A673 (cell line): ENCODE measurements around the gene ALG8.

ENCODE experiments used
- EZH2 ChIP-seq: fragments of 200-600 bp; sonication (generic); IDR thresholded peaks from 2 replicates; pipeline ENCODE4 v1.6.1; 2017; ENCODE audit warnings: borderline replicate concordance, low read depth, mild to moderate bottlenecking, mixed read lengths, antibody characterized with exemption, low read length; ENCODE audit not compliant: poor library complexity, severe bottlenecking
- TF ChIP-seq, protein P1 (sequence below): fragments of 300-800, 200-600 bp; sonication (generic); conservative IDR thresholded peaks from 2 replicates; pipeline ENCODE4 v1.5.1; 2017; ENCODE audit warnings: low read depth, mild to moderate bottlenecking, antibody characterized with exemption, low read length, moderate library complexity, mixed read lengths

DNA sequence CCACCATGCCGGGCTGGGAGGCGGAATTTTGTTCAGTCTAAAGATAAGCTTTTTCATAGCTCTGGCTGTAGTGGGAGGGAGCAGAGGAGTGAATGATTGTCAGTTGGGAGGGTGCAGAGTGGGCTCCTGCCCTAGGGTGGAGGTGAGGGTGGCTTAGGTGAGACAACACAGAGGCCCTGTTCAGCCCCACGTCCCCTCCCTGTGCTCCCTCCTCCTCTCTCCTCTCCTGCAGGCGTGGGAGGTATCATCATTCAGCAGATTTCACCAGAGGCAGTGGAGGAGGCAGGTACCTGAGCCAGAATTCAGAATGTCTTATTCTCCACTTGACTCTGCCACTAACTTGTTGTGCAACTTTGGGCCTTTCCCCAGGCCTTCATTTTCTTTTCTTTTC lies 77.5 kb downstream of the ALG8 start:
- TF ChIP-seq, protein P1, sequence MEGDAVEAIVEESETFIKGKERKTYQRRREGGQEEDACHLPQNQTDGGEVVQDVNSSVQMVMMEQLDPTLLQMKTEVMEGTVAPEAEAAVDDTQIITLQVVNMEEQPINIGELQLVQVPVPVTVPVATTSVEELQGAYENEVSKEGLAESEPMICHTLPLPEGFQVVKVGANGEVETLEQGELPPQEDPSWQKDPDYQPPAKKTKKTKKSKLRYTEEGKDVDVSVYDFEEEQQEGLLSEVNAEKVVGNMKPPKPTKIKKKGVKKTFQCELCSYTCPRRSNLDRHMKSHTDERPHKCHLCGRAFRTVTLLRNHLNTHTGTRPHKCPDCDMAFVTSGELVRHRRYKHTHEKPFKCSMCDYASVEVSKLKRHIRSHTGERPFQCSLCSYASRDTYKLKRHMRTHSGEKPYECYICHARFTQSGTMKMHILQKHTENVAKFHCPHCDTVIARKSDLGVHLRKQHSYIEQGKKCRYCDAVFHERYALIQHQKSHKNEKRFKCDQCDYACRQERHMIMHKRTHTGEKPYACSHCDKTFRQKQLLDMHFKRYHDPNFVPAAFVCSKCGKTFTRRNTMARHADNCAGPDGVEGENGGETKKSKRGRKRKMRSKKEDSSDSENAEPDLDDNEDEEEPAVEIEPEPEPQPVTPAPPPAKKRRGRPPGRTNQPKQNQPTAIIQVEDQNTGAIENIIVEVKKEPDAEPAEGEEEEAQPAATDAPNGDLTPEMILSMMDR: no peak
- no peak for TF ChIP-seq EZH2
